Gastrocnemius medialis (tissue), 4 donors: Measurements from ENCODE around the gene IFT88. TPM values are rescaled to one million over a fixed set of nuclear protein-coding genes. Genes with fewer than 3 reads are reported as not detected.

ENCODE experiments used
- ATAC-seq, 2 donors: fragments of 150-250 bp; one replicate each; pipeline ENCODE4 v1.9.1; 2016
- DNase-seq, 2 donors: peaks; one replicate each; pipeline ENCODE4 v3.0.0-alpha.2; 2019
- H3K27ac ChIP-seq, 4 donors: fragments of 200-600 bp; sonication (generic); 1 replicate in 1 of 4; 2 replicates in 3 of 4; pipeline ENCODE4 v1.5.1; 2016 to 2018; ENCODE audit warnings: mild to moderate bottlenecking in 2 of 4, moderate library complexity in 1 of 4
- H3K27me3 ChIP-seq, 3 donors: fragments of 200-600 bp; sonication (generic) in 2 of 3; 1 replicate in 1 of 3; 2 replicates in 2 of 3; pipeline versions ENCODE4 v1.5.1 to v1.6.0; 2016 to 2019; ENCODE audit warnings: mild to moderate bottlenecking in 1 of 3, moderate library complexity in 1 of 3
- H3K36me3 ChIP-seq, 2 donors: fragments of 200-600 bp; sonication (generic) in 1 of 2; one replicate each; pipeline ENCODE4 v1.5.1; 2017 to 2018
- H3K4me1 ChIP-seq, 2 donors: fragments of 200-600 bp; sonication (generic) in 1 of 2; one replicate each; pipeline ENCODE4 v1.5.1; 2016 to 2017; ENCODE audit warnings: mild to moderate bottlenecking in 2 of 2
- H3K4me3 ChIP-seq, 4 donors: fragments of 200-600 bp; sonication (generic) in 3 of 4; 1 replicate in 1 of 4; 2 replicates in 3 of 4; pipeline ENCODE4 v1.5.1; 2016 to 2019; ENCODE audit warnings: mild to moderate bottlenecking in 2 of 4
- H3K9me3 ChIP-seq, 3 donors: fragments of 200-600 bp; sonication (generic) in 2 of 3; 1 replicate in 1 of 3; 2 replicates in 2 of 3; pipeline ENCODE4 v1.5.1; 2016 to 2019
- CTCF ChIP-seq, 5 experiments: fragments of 450-650 bp in 3 of 5; fragments of 200-600 bp in 2 of 5; sonication (generic) in 2 of 5; IDR thresholded peaks in 4 of 5; conservative IDR thresholded peaks in 1 of 5; 1 replicate in 4 of 5; 2 replicates in 1 of 5; pipeline ENCODE4 v1.5.1; 2016 to 2019; ENCODE audit warnings: antibody characterized with exemption in 5 of 5, mild to moderate bottlenecking in 3 of 5, moderate library complexity in 3 of 5
- POLR2A ChIP-seq, 2 donors: fragments of 450-650 bp; IDR thresholded peaks; one replicate each; pipeline ENCODE4 v1.6.1; 2017; ENCODE audit warnings: antibody characterized with exemption in 2 of 2, mild to moderate bottlenecking in 2 of 2, moderate library complexity in 2 of 2
- in situ Hi-C, 4 donors: fragments of 200-750 bp; cut with MboI; loops; one replicate each; pipeline versions ENCODE4 v1.15.0 to v1.8.0; 2017; ENCODE audit warnings: low sequenced_read_pairs in 4 of 4
- intact Hi-C: fragments of 100-400 bp; cut with DNase I; formaldehyde crosslinking; loops from one replicate; pipeline ENCODE4 v1.15.1; 2023; ENCODE audit warnings: low total_unique reads
- total RNA-seq, 4 donors: library from RNA; depleted of rRNA; stranded (reverse); fragments of >200 nt; gene quantifications; one replicate each; pipeline versions ENCODE4 v1.1.0 to v1.2.3, GENCODE V29; 2016

Gene IFT88
- total RNA-seq, 4 donors from 2014 or later = 3.5 to 9.4 (median 4.5) TPM

GRCh38 chr13:20544201-20544923 lies 22.6 kb upstream of the IFT88 start:
- intact Hi-C loops = no loop called here
- Histone ChIP-seq H3K4me3 (no peak overlapping the region), H3K9me3 (no peaks in the 10 kb centered on the region), H3K4me1 (no peaks in the 10 kb centered on the region), H3K27me3 (no peaks in the 10 kb centered on the region), H3K36me3 (no peaks in the 10 kb centered on the region), H3K27ac (no peak overlapping the region)
- ATAC-seq (no peak), DNase-seq (no peak)
- TF ChIP-seq POLR2A (IDR thresholded peaks at IDR 0.05) = no peak
- TF ChIP-seq CTCF (IDR thresholded peaks at IDR 0.05 in 4 of 5, conservative IDR thresholded peaks at IDR 0.05 in 1 of 5) = no peak
- in situ Hi-C loops = no loop called here

GRCh38 chr13:20546556-20546955 lies 20.4 kb upstream of the IFT88 start:
- H3K36me3 ChIP-seq = no peaks in the 10 kb centered on the region
- ATAC-seq (no peak), DNase-seq (no peak)
- in situ Hi-C loops (no loop called here), intact Hi-C loops (no loop called here)
- no peak overlapping the region for H3K4me3 ChIP-seq
- no peak overlapping the region for H3K27ac ChIP-seq
- H3K4me1 ChIP-seq = no peaks in the 10 kb centered on the region
- no peaks in the 10 kb centered on the region for H3K27me3 ChIP-seq
- H3K9me3 ChIP-seq = no peaks in the 10 kb centered on the region
- TF ChIP-seq POLR2A (IDR thresholded peaks at IDR 0.05) (no peak), CTCF (IDR thresholded peaks at IDR 0.05 in 4 of 5, conservative IDR thresholded peaks at IDR 0.05 in 1 of 5) (no peak)

- Histone ChIP-seq H3K4me3 (no peak overlapping the region), H3K36me3 (no peaks in the 10 kb centered on the region), H3K9me3 (no peaks in the 10 kb centered on the region), H3K4me1 (no peaks in the 10 kb centered on the region), H3K27me3 (no peaks in the 10 kb centered on the region), H3K27ac (no peak overlapping the region)
- DNase-seq (no peak), ATAC-seq (no peak)
- no peak for TF ChIP-seq POLR2A (IDR thresholded peaks at IDR 0.05)
- no peak for TF ChIP-seq CTCF (IDR thresholded peaks at IDR 0.05 in 4 of 5, conservative IDR thresholded peaks at IDR 0.05 in 1 of 5)
- intact Hi-C loops (no loop called here), in situ Hi-C loops (no loop called here)
Observed at GRCh38 chr13:20547479-20547908, 19.5 kb upstream of the IFT88 start.

GRCh38 chr13:20550799-20551198 lies 16.2 kb upstream of the IFT88 start:
- no peak for TF ChIP-seq CTCF (IDR thresholded peaks at IDR 0.05 in 4 of 5, conservative IDR thresholded peaks at IDR 0.05 in 1 of 5)
- TF ChIP-seq POLR2A (IDR thresholded peaks at IDR 0.05) = no peak
- Histone ChIP-seq H3K36me3 (no peaks in the 10 kb centered on the region), H3K4me1 (no peaks in the 10 kb centered on the region), H3K27me3 (no peaks in the 10 kb centered on the region), H3K9me3 (no peaks in the 10 kb centered on the region), H3K27ac (no peak overlapping the region), H3K4me3 (no peak overlapping the region)
- DNase-seq (no peak), ATAC-seq (no peak)
- in situ Hi-C loops = no loop called here
- intact Hi-C loops = no loop called here

- Histone ChIP-seq H3K27me3 (no peaks in the 10 kb centered on the region), H3K27ac (no peak overlapping the region), H3K9me3 (no peaks in the 10 kb centered on the region), H3K4me3 (no peak overlapping the region), H3K36me3 (no peaks in the 10 kb centered on the region), H3K4me1 (no peaks in the 10 kb centered on the region)
- DNase-seq (no peak), ATAC-seq (no peak)
- no peak for TF ChIP-seq CTCF (IDR thresholded peaks at IDR 0.05 in 4 of 5, conservative IDR thresholded peaks at IDR 0.05 in 1 of 5)
- TF ChIP-seq POLR2A (IDR thresholded peaks at IDR 0.05) = no peak
- intact Hi-C loops (no loop called here), in situ Hi-C loops (no loop called here)
Observed at GRCh38 chr13:20553311-20553710, 13.6 kb upstream of the IFT88 start.
